GM23248 (cell line): ENCODE measurements around the gene CLEC4F.

Source experiments
- EZH2 ChIP-seq: fragments of 200-600 bp; sonication (generic); IDR thresholded peaks from 2 replicates; pipeline ENCODE4 v1.6.1; 2018; ENCODE audit warnings: antibody characterized with exemption, mild to moderate bottlenecking; ENCODE audit not compliant: insufficient read depth, poor library complexity, severe bottlenecking
- EZH2phosphoT487 ChIP-seq: fragments of 200-600 bp; sonication (generic); IDR thresholded peaks from 2 replicates; pipeline ENCODE4 v1.6.1; 2018; ENCODE audit warnings: antibody characterized with exemption, moderate library complexity, mild to moderate bottlenecking, low read depth; ENCODE audit not compliant: insufficient read depth

DNA sequence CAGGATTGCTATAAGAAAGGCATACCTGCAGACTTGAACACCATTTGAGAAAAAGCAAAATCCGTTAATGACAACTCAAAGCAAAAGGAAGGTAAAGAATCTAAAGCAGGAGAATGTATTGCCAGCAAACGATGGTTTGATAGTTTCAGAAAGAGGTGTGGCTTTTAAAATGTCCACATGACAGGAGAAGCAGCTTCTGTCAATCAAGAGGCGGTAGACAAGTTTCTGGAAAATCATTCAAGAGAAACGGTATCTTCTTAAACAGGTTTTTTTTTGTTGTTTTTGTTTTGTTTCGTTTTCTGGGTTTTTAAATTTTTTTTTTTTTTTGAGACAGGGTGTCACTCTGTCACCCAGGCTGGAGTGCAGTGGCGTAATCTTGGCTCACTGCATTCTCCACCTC, 13.8 kb downstream of the CLEC4F start:
- TF ChIP-seq EZH2: no peak
- no peak for TF ChIP-seq EZH2phosphoT487
